Loucy (cell line): ENCODE data around the gene CABLES1.

Experiments
- EZH2phosphoT487 ChIP-seq: fragments of 200-600 bp; IDR thresholded peaks from 2 replicates; pipeline ENCODE4 v1.6.1; 2018; ENCODE audit warnings: antibody characterized with exemption, mild to moderate bottlenecking, moderate library complexity, borderline replicate concordance
- TF ChIP-seq, protein P1 (sequence below): fragments of 200-600 bp; sonication (generic); conservative IDR thresholded peaks from 2 replicates; pipeline ENCODE4 v1.5.1; 2014; ENCODE audit warnings: mild to moderate bottlenecking, antibody characterized with exemption, low read length

DNA sequence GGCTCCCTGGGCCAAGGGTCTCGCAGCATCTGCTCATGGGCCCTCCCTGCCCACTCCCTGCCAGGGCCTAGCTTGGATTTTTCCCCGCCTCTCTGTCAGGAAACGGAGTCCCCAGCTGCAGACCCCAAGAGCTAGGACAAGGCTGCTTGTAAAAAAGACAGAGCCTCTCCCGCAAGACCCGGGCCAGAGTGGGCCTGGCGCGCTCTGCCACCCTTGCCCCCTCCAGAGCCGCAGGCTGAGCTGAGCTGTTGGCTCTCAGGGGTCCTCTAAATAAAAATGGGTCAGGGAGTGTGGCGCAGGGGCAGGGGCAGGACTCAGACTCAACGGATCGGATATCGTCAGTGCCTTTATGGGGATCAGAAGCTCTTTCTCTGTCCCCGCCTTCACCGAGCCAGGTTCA lies 112.6 kb downstream of the CABLES1 start:
- TF ChIP-seq, protein P1, sequence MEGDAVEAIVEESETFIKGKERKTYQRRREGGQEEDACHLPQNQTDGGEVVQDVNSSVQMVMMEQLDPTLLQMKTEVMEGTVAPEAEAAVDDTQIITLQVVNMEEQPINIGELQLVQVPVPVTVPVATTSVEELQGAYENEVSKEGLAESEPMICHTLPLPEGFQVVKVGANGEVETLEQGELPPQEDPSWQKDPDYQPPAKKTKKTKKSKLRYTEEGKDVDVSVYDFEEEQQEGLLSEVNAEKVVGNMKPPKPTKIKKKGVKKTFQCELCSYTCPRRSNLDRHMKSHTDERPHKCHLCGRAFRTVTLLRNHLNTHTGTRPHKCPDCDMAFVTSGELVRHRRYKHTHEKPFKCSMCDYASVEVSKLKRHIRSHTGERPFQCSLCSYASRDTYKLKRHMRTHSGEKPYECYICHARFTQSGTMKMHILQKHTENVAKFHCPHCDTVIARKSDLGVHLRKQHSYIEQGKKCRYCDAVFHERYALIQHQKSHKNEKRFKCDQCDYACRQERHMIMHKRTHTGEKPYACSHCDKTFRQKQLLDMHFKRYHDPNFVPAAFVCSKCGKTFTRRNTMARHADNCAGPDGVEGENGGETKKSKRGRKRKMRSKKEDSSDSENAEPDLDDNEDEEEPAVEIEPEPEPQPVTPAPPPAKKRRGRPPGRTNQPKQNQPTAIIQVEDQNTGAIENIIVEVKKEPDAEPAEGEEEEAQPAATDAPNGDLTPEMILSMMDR = no peak
- no peak for TF ChIP-seq EZH2phosphoT487
